A549 (cell line): ENCODE data around the gene OMP. TPM values are rescaled to one million over a fixed set of nuclear protein-coding genes. Genes with fewer than 3 reads are reported as not detected.

Source experiments
- ATAC-seq, 2 experiments: fragments of 200-7000 bp in 1 of 2; fragments of >200 bp in 1 of 2; cut with Nextera tagmentation in 1 of 2; cut with Tn5 transposase in 1 of 2; 3 replicates each; pipeline versions ENCODE4 v1.8.0 to v1.9.1; 2018 to 2020; ENCODE audit warnings: mild to moderate bottlenecking in 1 of 2, moderate library complexity in 1 of 2
- CTCF ChIA-PET: fragments of 300-600 bp; sonication (Branson Sonifier 250); formaldehyde crosslinking; extraction: SDS; loops from one replicate; lab custom pipeline; 2021; ENCODE audit warnings: antibody characterized with exemption, inconsistent platforms; lab: Yijun Ruan, JAX
- POLR2A ChIA-PET: fragments of 350-600 bp; formaldehyde crosslinking; extraction: SDS; loops from one replicate; lab custom pipeline; 2021; ENCODE audit warnings: antibody characterized with exemption, inconsistent platforms; lab: Yijun Ruan, JAX
- DNase-seq, 2 experiments: peaks; one replicate each; pipeline versions ENCODE4 v3.0.0 to v3.0.0-alpha.2; 2011 to 2016; ENCODE audit warnings: low read depth in 1 of 2, low spot score in 1 of 2
- FAIRE-seq: peaks from 2 replicates; lab custom pipeline; 2011; peaks lifted over from hg19 to GRCh38; lab: Jason Lieb, UNC
- H3K27ac ChIP-seq, 2 experiments: fragments of >200 bp; sonication (Bioruptor Twin); formaldehyde crosslinking; 3 replicates each; pipeline ENCODE4 v1.5.1; 2016 to 2017
- H3K4me1 ChIP-seq: fragments of >200 bp; sonication (Bioruptor Twin); formaldehyde crosslinking; 3 replicates; pipeline ENCODE4 v1.6.1; 2016
- H3K4me2 ChIP-seq: fragments of >200 bp; sonication (Bioruptor Twin); formaldehyde crosslinking; 3 replicates; pipeline ENCODE4 v1.6.1; 2016
- H3K4me3 ChIP-seq: fragments of >200 bp; sonication (Bioruptor Twin); formaldehyde crosslinking; 3 replicates; pipeline ENCODE4 v1.5.1; 2016
- H3K9me3 ChIP-seq: fragments of >200 bp; sonication (Bioruptor Twin); formaldehyde crosslinking; 3 replicates; pipeline ENCODE4 v1.6.1; 2016
- CBX2 ChIP-seq: fragments of 200-600 bp; sonication (generic); IDR thresholded peaks from 2 replicates; pipeline ENCODE4 v1.6.1; 2016; ENCODE audit warnings: low read depth, mild to moderate bottlenecking, borderline replicate concordance
- CBX8 ChIP-seq: fragments of 200-600 bp; sonication (generic); IDR thresholded peaks from 2 replicates; pipeline ENCODE4 v1.6.1; 2016
- CHD2 ChIP-seq: fragments of 150-350 bp; IDR thresholded peaks from 2 replicates; pipeline ENCODE4 v1.6.1; 2014; ENCODE audit warnings: low read length; ENCODE audit not compliant: partially characterized antibody
- ELK1 ChIP-seq: fragments of 150-350 bp; IDR thresholded peaks from 2 replicates; pipeline ENCODE4 v1.6.1; 2014; ENCODE audit warnings: low read depth, mild to moderate bottlenecking, low read length
- ESRRA ChIP-seq: fragments of 150-350 bp; IDR thresholded peaks from 2 replicates; pipeline ENCODE4 v1.6.1; 2014; ENCODE audit warnings: mild to moderate bottlenecking, low read length, borderline replicate concordance
- FOSL2 ChIP-seq, 2 experiments: fragments of 450-650 bp in 1 of 2; fragments of >200 bp in 1 of 2; sonication (Bioruptor Twin) in 1 of 2; formaldehyde crosslinking; IDR thresholded peaks; 2 replicates each; pipeline versions ENCODE4 v1.5.0 to v1.6.1; 2016 to 2020; ENCODE audit warnings: mild to moderate bottlenecking in 1 of 2, moderate library complexity in 1 of 2
- HOXB13 ChIP-seq: fragments of 250-450 bp; sonication (Bioruptor Pico); IDR thresholded peaks from 2 replicates; pipeline ENCODE4 v1.5.0; 2020; ENCODE audit warnings: low read depth, mild to moderate bottlenecking, moderate library complexity
- JUNB ChIP-seq: fragments of >200 bp; sonication (Bioruptor Twin); formaldehyde crosslinking; IDR thresholded peaks from 2 replicates; pipeline ENCODE4 v1.6.1; 2016
- MYC ChIP-seq: IDR thresholded peaks from 2 replicates; pipeline ENCODE4 v1.6.1; 2012; ENCODE audit warnings: mild to moderate bottlenecking, inconsistent platforms, low read length, improper control_type of control experiment, borderline replicate concordance
- POLR2A ChIP-seq: IDR thresholded peaks from 2 replicates; pipeline ENCODE4 v1.6.1; 2012; ENCODE audit warnings: mild to moderate bottlenecking, low read length
- RAD21 ChIP-seq, 2 experiments: fragments of >200 bp in 1 of 2; sonication (Bioruptor Twin) in 1 of 2; formaldehyde crosslinking in 1 of 2; IDR thresholded peaks in 1 of 2; conservative IDR thresholded peaks in 1 of 2; 2 replicates in 1 of 2; 3 replicates in 1 of 2; pipeline ENCODE4 v1.6.1; 2012 to 2018; ENCODE audit warnings: inconsistent platforms in 1 of 2
- RCOR1 ChIP-seq: fragments of 150-350 bp; IDR thresholded peaks from 2 replicates; pipeline ENCODE4 v1.6.1; 2014; ENCODE audit warnings: antibody characterized with exemption, low read length, low read depth
- RFX5 ChIP-seq: fragments of 450-650 bp; IDR thresholded peaks from 2 replicates; pipeline ENCODE4 v1.7.1; 2014; ENCODE audit warnings: antibody characterized with exemption, mild to moderate bottlenecking, moderate library complexity
- TFCP2L1 ChIP-seq: fragments of 250-450 bp; sonication (Bioruptor Pico); IDR thresholded peaks from 2 replicates; pipeline ENCODE4 v1.5.0; 2021; ENCODE audit warnings: mild to moderate bottlenecking
- ZFP36 ChIP-seq: fragments of 450-650 bp; IDR thresholded peaks from 2 replicates; pipeline ENCODE4 v1.6.1; 2014; ENCODE audit warnings: borderline replicate concordance; ENCODE audit not compliant: partially characterized antibody
- whole genome bisulfite sequencing: methylation state at CpG from one replicate; pipeline ENCODE4 v1.1.6; 2017; ENCODE audit errors: missing lambda C conversion rate; 5-methylcytosine and 5-hydroxymethylcytosine counted together
- polyA plus RNA-seq, 4 experiments: library from polyadenylated mRNA; depleted of rRNA in 3 of 4; stranded (reverse); fragments of >200 nt; fragmentation: RNase III in 1 of 4; extraction: RNeasy Plus Mini Kit Qiagen cat#74134 plus additional on column Dnase treatment in 1 of 4; gene quantifications; 2 replicates in 3 of 4; 3 replicates in 1 of 4; pipeline ENCODE4 v1.2.3, GENCODE V29; 2011 to 2017
- TF ChIP-seq, protein P1 (sequence below): fragments of >200 bp; sonication (Bioruptor Twin); formaldehyde crosslinking; IDR thresholded peaks from 3 replicates; pipeline ENCODE4 v1.6.1; 2016
- TF ChIP-seq, protein P2 (sequence below): IDR thresholded peaks from 2 replicates; pipeline ENCODE4 v1.6.1; 2012; ENCODE audit warnings: low read depth, borderline replicate concordance
- TF ChIP-seq, protein P3 (sequence below): fragments of >200 bp; sonication (Bioruptor Twin); formaldehyde crosslinking; IDR thresholded peaks from 3 replicates; pipeline ENCODE4 v1.5.1; 2016
- TF ChIP-seq, protein P4 (sequence below): fragments of 250-450 bp; sonication (Bioruptor Pico); IDR thresholded peaks from 2 replicates; pipeline ENCODE4 v1.5.0; 2021; ENCODE audit warnings: mild to moderate bottlenecking, moderate library complexity, borderline replicate concordance

OMP gene
- polyA plus RNA-seq, 2 of the 4 experiments (the other 2 are of a cell fraction): not detected

GRCh38 chr11:77094841-77095365 is 7.7 kb upstream of the OMP start:
- DNase-seq (no peak), FAIRE-seq (no peak), ATAC-seq (no peak; a peak in 1 of 6 replicates)
- Histone ChIP-seq H3K9me3 (no peaks in the 10 kb centered on the region), H3K4me1 (peaks cover 6% of the 10 kb centered on the region; the same call in 1 of the 3 replicates), H3K4me3 (no peak overlapping the region), H3K4me2 (no peak overlapping the region), H3K27ac (no peak overlapping the region)
- ChIA-PET CTCF (interaction anchor here (0.9 to 11.6 kb wide), 12 partner anchors 14 to 373 kb away, joined by 3 to 290 read pairs (median 6); partner anchors contain the start of genes CAPN5, MYO7A and OMP), POLR2A (interaction anchor here (0.6 kb wide), 1 partner anchor 177 kb away, joined by 5 read pairs; no protein-coding TSS in a partner anchor)
- 96% methylated on average over 7 of the region's 7 CpGs for WGBS
- TF ChIP-seq RAD21 (conservative IDR thresholded peaks at IDR 0.05 in 1 of 2, IDR thresholded peaks at IDR 0.05 in 1 of 2): peak in 1 of 2 experiments; percentile 16; a peak in 1 of 5 replicates
- TF ChIP-seq ELK1: no peak

GRCh38 chr11:77095551-77096490 is 6.8 kb upstream of the OMP start:
- no peak overlapping the region for H3K27ac ChIP-seq
- FAIRE-seq (no peak), ATAC-seq (no peak), DNase-seq (no peak)
- no peak for TF ChIP-seq POLR2A
- TF ChIP-seq CBX8: no peak
- TF ChIP-seq, protein P1, sequence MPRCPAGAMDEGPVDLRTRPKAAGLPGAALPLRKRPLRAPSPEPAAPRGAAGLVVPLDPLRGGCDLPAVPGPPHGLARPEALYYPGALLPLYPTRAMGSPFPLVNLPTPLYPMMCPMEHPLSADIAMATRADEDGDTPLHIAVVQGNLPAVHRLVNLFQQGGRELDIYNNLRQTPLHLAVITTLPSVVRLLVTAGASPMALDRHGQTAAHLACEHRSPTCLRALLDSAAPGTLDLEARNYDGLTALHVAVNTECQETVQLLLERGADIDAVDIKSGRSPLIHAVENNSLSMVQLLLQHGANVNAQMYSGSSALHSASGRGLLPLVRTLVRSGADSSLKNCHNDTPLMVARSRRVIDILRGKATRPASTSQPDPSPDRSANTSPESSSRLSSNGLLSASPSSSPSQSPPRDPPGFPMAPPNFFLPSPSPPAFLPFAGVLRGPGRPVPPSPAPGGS: no peak
- no peak for TF ChIP-seq MYC
- TF ChIP-seq, protein P2, sequence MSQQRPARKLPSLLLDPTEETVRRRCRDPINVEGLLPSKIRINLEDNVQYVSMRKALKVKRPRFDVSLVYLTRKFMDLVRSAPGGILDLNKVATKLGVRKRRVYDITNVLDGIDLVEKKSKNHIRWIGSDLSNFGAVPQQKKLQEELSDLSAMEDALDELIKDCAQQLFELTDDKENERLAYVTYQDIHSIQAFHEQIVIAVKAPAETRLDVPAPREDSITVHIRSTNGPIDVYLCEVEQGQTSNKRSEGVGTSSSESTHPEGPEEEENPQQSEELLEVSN: no peak
- no peak for TF ChIP-seq ZFP36
- TF ChIP-seq ESRRA: no peak
- TF ChIP-seq RFX5: no peak
- no peak for TF ChIP-seq JUNB
- no peak for TF ChIP-seq FOSL2 (IDR thresholded peaks at IDR 0.05)
- no peak for TF ChIP-seq FOSL2 (CRISPR knock-in tag; IDR thresholded peaks at IDR 0.05)
- TF ChIP-seq, protein P3, sequence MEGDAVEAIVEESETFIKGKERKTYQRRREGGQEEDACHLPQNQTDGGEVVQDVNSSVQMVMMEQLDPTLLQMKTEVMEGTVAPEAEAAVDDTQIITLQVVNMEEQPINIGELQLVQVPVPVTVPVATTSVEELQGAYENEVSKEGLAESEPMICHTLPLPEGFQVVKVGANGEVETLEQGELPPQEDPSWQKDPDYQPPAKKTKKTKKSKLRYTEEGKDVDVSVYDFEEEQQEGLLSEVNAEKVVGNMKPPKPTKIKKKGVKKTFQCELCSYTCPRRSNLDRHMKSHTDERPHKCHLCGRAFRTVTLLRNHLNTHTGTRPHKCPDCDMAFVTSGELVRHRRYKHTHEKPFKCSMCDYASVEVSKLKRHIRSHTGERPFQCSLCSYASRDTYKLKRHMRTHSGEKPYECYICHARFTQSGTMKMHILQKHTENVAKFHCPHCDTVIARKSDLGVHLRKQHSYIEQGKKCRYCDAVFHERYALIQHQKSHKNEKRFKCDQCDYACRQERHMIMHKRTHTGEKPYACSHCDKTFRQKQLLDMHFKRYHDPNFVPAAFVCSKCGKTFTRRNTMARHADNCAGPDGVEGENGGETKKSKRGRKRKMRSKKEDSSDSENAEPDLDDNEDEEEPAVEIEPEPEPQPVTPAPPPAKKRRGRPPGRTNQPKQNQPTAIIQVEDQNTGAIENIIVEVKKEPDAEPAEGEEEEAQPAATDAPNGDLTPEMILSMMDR: no peak
- TF ChIP-seq CBX2: no peak
- TF ChIP-seq HOXB13 (CRISPR knock-in tag): no peak
- no peak for TF ChIP-seq CHD2
- TF ChIP-seq, protein P4, sequence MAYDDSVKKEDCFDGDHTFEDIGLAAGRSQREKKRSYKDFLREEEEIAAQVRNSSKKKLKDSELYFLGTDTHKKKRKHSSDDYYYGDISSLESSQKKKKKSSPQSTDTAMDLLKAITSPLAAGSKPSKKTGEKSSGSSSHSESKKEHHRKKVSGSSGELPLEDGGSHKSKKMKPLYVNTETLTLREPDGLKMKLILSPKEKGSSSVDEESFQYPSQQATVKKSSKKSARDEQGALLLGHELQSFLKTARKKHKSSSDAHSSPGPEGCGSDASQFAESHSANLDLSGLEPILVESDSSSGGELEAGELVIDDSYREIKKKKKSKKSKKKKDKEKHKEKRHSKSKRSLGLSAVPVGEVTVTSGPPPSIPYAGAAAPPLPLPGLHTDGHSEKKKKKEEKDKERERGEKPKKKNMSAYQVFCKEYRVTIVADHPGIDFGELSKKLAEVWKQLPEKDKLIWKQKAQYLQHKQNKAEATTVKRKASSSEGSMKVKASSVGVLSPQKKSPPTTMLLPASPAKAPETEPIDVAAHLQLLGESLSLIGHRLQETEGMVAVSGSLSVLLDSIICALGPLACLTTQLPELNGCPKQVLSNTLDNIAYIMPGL (CRISPR knock-in tag): no peak
- TF ChIP-seq RCOR1: no peak
- TF ChIP-seq TFCP2L1 (CRISPR knock-in tag): no peak
- no peak for TF ChIP-seq ELK1
- no peak overlapping the region for H3K4me3 ChIP-seq
- CTCF ChIA-PET: interaction anchor here (0.6 to 11.6 kb wide), 13 partner anchors 9 to 374 kb away, joined by 3 to 290 read pairs (median 6); partner anchors contain the start of genes B3GNT6, CAPN5, MYO7A and OMP
- POLR2A ChIA-PET: interaction anchor here (0.6 kb wide), 1 partner anchor 178 kb away, joined by 5 read pairs; no protein-coding TSS in a partner anchor
- H3K4me2 ChIP-seq: no peak overlapping the region
- no peaks in the 10 kb centered on the region for H3K9me3 ChIP-seq
- H3K4me1 ChIP-seq: peaks cover 3% of the 10 kb centered on the region; the same call in 1 of the 3 replicates
- WGBS: 80% methylated on average over 19 of the region's 21 CpGs
